HepG2 (cell line): ENCODE data around the gene NEAT1. TPM values are rescaled to one million over a fixed set of nuclear protein-coding genes. Genes with fewer than 3 reads are reported as not detected.

Experiments
- AHR ChIP-seq: IDR thresholded peaks from 2 replicates; pipeline ENCODE4 v1.6.1; 2018; ENCODE audit warnings: missing genetic modification reagents, missing compliant biosample characterization
- ATAD3A ChIP-seq: sonication (generic); formaldehyde crosslinking; IDR thresholded peaks from 2 replicates; pipeline ENCODE4 v1.4.0; 2020; ENCODE audit warnings: missing genetic modification reagents
- DDIT3 ChIP-seq: sonication (generic); formaldehyde crosslinking; IDR thresholded peaks from 2 replicates; pipeline ENCODE4 v1.4.0; 2020; ENCODE audit warnings: mild to moderate bottlenecking, missing genetic modification reagents
- GLMP ChIP-seq: sonication (generic); formaldehyde crosslinking; IDR thresholded peaks from 2 replicates; pipeline ENCODE4 v1.9.0; 2021; ENCODE audit warnings: missing genetic modification reagents, mild to moderate bottlenecking, borderline replicate concordance
- HDAC2 ChIP-seq: sonication (generic); formaldehyde crosslinking; IDR thresholded peaks from 2 replicates; pipeline ENCODE4 v1.4.0; 2020; ENCODE audit warnings: missing genetic modification reagents
- KDM5A ChIP-seq: fragments of 200-600 bp; sonication (generic); IDR thresholded peaks from 2 replicates; pipeline ENCODE4 v1.7.0; 2018; ENCODE audit warnings: antibody characterized with exemption, mild to moderate bottlenecking, low read length, borderline replicate concordance
- NCOA1 ChIP-seq: sonication (generic); formaldehyde crosslinking; IDR thresholded peaks from 2 replicates; pipeline ENCODE4 v1.9.0; 2021; ENCODE audit warnings: missing genetic modification reagents
- NFE2L2 ChIP-seq: fragments of 150-350 bp; IDR thresholded peaks from 2 replicates; pipeline ENCODE4 v1.6.1; 2014; ENCODE audit warnings: low read length
- NR1H2 ChIP-seq: sonication (generic); formaldehyde crosslinking; IDR thresholded peaks from 2 replicates; pipeline ENCODE4 v1.8.1; 2022; ENCODE audit warnings: low read depth, missing genetic modification reagents, borderline replicate concordance
- PHF21A ChIP-seq: sonication (generic); formaldehyde crosslinking; IDR thresholded peaks from 2 replicates; pipeline ENCODE4 v1.5.0; 2020; ENCODE audit warnings: mild to moderate bottlenecking, missing genetic modification reagents
- PRDM10 ChIP-seq: sonication (generic); formaldehyde crosslinking; IDR thresholded peaks from 2 replicates; pipeline ENCODE4 v1.4.0; 2020; ENCODE audit warnings: low read depth, missing genetic modification reagents
- SMYD3 ChIP-seq: sonication (generic); formaldehyde crosslinking; IDR thresholded peaks from 2 replicates; pipeline ENCODE4 v1.8.1; 2023; ENCODE audit warnings: mild to moderate bottlenecking, missing genetic modification reagents
- THAP8 ChIP-seq: sonication (generic); formaldehyde crosslinking; IDR thresholded peaks from 2 replicates; pipeline ENCODE4 v1.5.1; 2020; ENCODE audit warnings: missing genetic modification reagents, mild to moderate bottlenecking, borderline replicate concordance
- ZBTB49 ChIP-seq: sonication (generic); formaldehyde crosslinking; IDR thresholded peaks from 2 replicates; pipeline ENCODE4 v1.4.0; 2020; ENCODE audit warnings: missing genetic modification reagents, borderline replicate concordance
- ZGPAT ChIP-seq: IDR thresholded peaks from 2 replicates; pipeline ENCODE4 v1.6.1; 2016; ENCODE audit warnings: mild to moderate bottlenecking
- ZNF12 ChIP-seq: sonication (generic); formaldehyde crosslinking; IDR thresholded peaks from 2 replicates; pipeline ENCODE4 v1.5.0; 2020; ENCODE audit warnings: missing genetic modification reagents
- ZNF432 ChIP-seq: sonication (generic); formaldehyde crosslinking; IDR thresholded peaks from 2 replicates; pipeline ENCODE4 v1.5.0; 2020; ENCODE audit warnings: missing genetic modification reagents, mild to moderate bottlenecking, borderline replicate concordance
- ZNF451 ChIP-seq: sonication (generic); formaldehyde crosslinking; IDR thresholded peaks from 2 replicates; pipeline ENCODE4 v1.5.0; 2020; ENCODE audit warnings: mild to moderate bottlenecking, missing genetic modification reagents
- ZNF557 ChIP-seq: sonication (generic); formaldehyde crosslinking; IDR thresholded peaks from 2 replicates; pipeline ENCODE4 v1.4.0; 2020; ENCODE audit warnings: missing genetic modification reagents
- ZNF570 ChIP-seq: sonication (generic); formaldehyde crosslinking; IDR thresholded peaks from 2 replicates; pipeline ENCODE4 v1.4.0; 2020; ENCODE audit warnings: mild to moderate bottlenecking, missing genetic modification reagents, borderline replicate concordance
- polyA plus RNA-seq, 8 experiments: library from polyadenylated mRNA; depleted of rRNA in 3 of 8; stranded (reverse) in 7 of 8; unstranded in 1 of 8; fragments of >200 nt; fragmentation: Illumina TruSeq in 4 of 8; extraction: Trizol in 4 of 8; gene quantifications; 2 replicates each; pipeline versions ENCODE4 v1.2.1 to v1.2.3, GENCODE V29; 2011 to 2016; ENCODE audit warnings: low read depth in 4 of 8, missing spikeins in 1 of 8, mixed read lengths in 1 of 8; ENCODE audit not compliant: insufficient read depth in 1 of 8
- total RNA-seq, 5 experiments: library from RNA; depleted of rRNA; stranded (reverse); fragments of >200 nt; fragmentation: Illumina TruSeq; extraction: Trizol; gene quantifications; 2 replicates each; pipeline ENCODE4 v1.2.3, GENCODE V29; 2016; ENCODE audit warnings: low read depth in 1 of 5

Gene NEAT1
- total and polyA plus RNA-seq, 2 of the 13 experiments (the other 11 are each of a cell fraction or from before 2014, with no cell fraction given) = 20.5 to 41.2 TPM

- TF ChIP-seq GLMP = no peak
- TF ChIP-seq ZNF432 (CRISPR knock-in tag) = no peak
- TF ChIP-seq THAP8 (CRISPR knock-in tag) = no peak
- TF ChIP-seq NR1H2 (CRISPR knock-in tag) = no peak
- TF ChIP-seq ZNF570 (CRISPR knock-in tag) = no peak
- TF ChIP-seq ATAD3A = no peak
- TF ChIP-seq NCOA1 (CRISPR knock-in tag) = no peak
- TF ChIP-seq HDAC2 (CRISPR knock-in tag) = no peak
- no peak for TF ChIP-seq ZBTB49 (CRISPR knock-in tag)
- TF ChIP-seq NFE2L2 = no peak
- TF ChIP-seq ZNF451 = no peak
- no peak for TF ChIP-seq DDIT3
- TF ChIP-seq KDM5A = no peak
- TF ChIP-seq ZNF12 (CRISPR knock-in tag) = no peak
- TF ChIP-seq ZNF557 (CRISPR knock-in tag) = no peak
- 0 out of 2 replicates have a peak, but pooled peaks have one; percentile 35 for TF ChIP-seq SMYD3 (CRISPR knock-in tag)
- no peak for TF ChIP-seq PHF21A (CRISPR knock-in tag)
- no peak; the same call in 1 of the 2 replicates for TF ChIP-seq PRDM10 (CRISPR knock-in tag)
- TF ChIP-seq AHR = no peak
- peak; percentile 20; the same call in 1 of the 2 replicates for TF ChIP-seq ZGPAT
Observed at GRCh38 chr11:65454696-65455456, 32.3 kb downstream of the NEAT1 start (continued).
